GM23338 (cell line): ENCODE measurements around the gene APOL1. TPM values are rescaled to one million over a fixed set of nuclear protein-coding genes. Genes with fewer than 3 reads are reported as not detected.

Experiments used
- ATAC-seq: fragments of 200-7000 bp; cut with Tn5 transposase; 3 replicates; pipeline ENCODE4 v1.9.1; 2020
- DNase-seq: peaks from one replicate; pipeline ENCODE4 v3.0.0-alpha.2; 2015; ENCODE audit warnings: low spot score
- H2AFZ ChIP-seq: fragments of 200-600 bp; sonication (generic); 2 replicates; pipeline ENCODE4 v1.8.0; 2016; ENCODE audit warnings: antibody characterized with exemption, mild to moderate bottlenecking, moderate library complexity
- H3F3A ChIP-seq: fragments of 200-600 bp; sonication (generic); replicated peaks from 2 replicates; pipeline ENCODE4 v1.8.0; 2017; ENCODE audit warnings: antibody characterized with exemption, mixed run types, low read depth
- H3K27ac ChIP-seq: fragments of 200-600 bp; sonication (generic); 2 replicates; pipeline ENCODE4 v1.6.1; 2016; ENCODE audit warnings: low read depth
- H3K27me3 ChIP-seq: fragments of 200-600 bp; sonication (generic); 2 replicates; pipeline ENCODE4 v1.8.0; 2016; ENCODE audit warnings: mild to moderate bottlenecking, mixed run types, moderate library complexity; ENCODE audit not compliant: insufficient read depth
- H3K36me3 ChIP-seq: fragments of 200-600 bp; sonication (generic); 2 replicates; pipeline ENCODE4 v1.8.0; 2016; ENCODE audit warnings: mild to moderate bottlenecking; ENCODE audit not compliant: insufficient read depth
- H3K4me1 ChIP-seq: fragments of 200-600 bp; sonication (generic); 2 replicates; pipeline ENCODE4 v1.8.0; 2016; ENCODE audit warnings: mild to moderate bottlenecking, moderate library complexity; ENCODE audit not compliant: insufficient read depth
- H3K4me2 ChIP-seq: fragments of 200-600 bp; sonication (generic); 2 replicates; pipeline ENCODE4 v1.7.1; 2017; ENCODE audit warnings: mixed run types
- H3K4me3 ChIP-seq: fragments of 200-600 bp; sonication (generic); 2 replicates; pipeline ENCODE4 v1.6.1; 2016; ENCODE audit warnings: mixed run types
- H3K79me2 ChIP-seq: fragments of 200-600 bp; sonication (generic); replicated peaks from 2 replicates; pipeline ENCODE4 v1.8.0; 2017; ENCODE audit warnings: mild to moderate bottlenecking; ENCODE audit not compliant: insufficient read depth
- H3K9me2 ChIP-seq: fragments of 200-600 bp; sonication (generic); 2 replicates; pipeline ENCODE4 v1.8.0; 2017; ENCODE audit not compliant: insufficient read depth
- H4K20me1 ChIP-seq: fragments of 200-600 bp; sonication (generic); replicated peaks from 2 replicates; pipeline ENCODE4 v1.8.0; 2017; ENCODE audit warnings: mild to moderate bottlenecking; ENCODE audit not compliant: insufficient read depth
- H3K27ac Mint-ChIP-seq: 2 replicates; pipeline ENCODE4 v1.8.0; 2020; ENCODE audit warnings: inconsistent platforms, mild to moderate bottlenecking, moderate library complexity, mixed read lengths
- H3K27me3 Mint-ChIP-seq: 3 replicates; pipeline ENCODE4 v1.8.0; 2022; ENCODE audit warnings: low read depth, mild to moderate bottlenecking, moderate library complexity, mixed read lengths, inconsistent platforms; ENCODE audit not compliant: insufficient read depth, poor library complexity
- H3K36me3 Mint-ChIP-seq: 3 replicates; pipeline ENCODE4 v1.8.0; 2021; ENCODE audit warnings: low read depth, mild to moderate bottlenecking, inconsistent platforms, moderate library complexity, mixed read lengths
- H3K4me1 Mint-ChIP-seq: 3 replicates; pipeline ENCODE4 v1.8.0; 2020; ENCODE audit warnings: mild to moderate bottlenecking, inconsistent platforms, mixed read lengths
- H3K4me3 Mint-ChIP-seq: 3 replicates; pipeline ENCODE4 v1.8.0; 2021; ENCODE audit warnings: moderate library complexity, mild to moderate bottlenecking, inconsistent platforms, mixed read lengths
- H3K9me3 Mint-ChIP-seq: 3 replicates; pipeline ENCODE4 v1.8.0; 2020; ENCODE audit warnings: moderate library complexity, mild to moderate bottlenecking, inconsistent platforms, mixed read lengths
- CREB1 ChIP-seq: fragments of 250-450 bp; sonication (Bioruptor Pico); IDR thresholded peaks from 2 replicates; pipeline ENCODE4 v1.5.0; 2020; ENCODE audit warnings: low read depth, mild to moderate bottlenecking, moderate library complexity
- CTCF ChIP-seq, 2 experiments: fragments of 200-600 bp in 1 of 2; sonication (generic) in 1 of 2; conservative IDR thresholded peaks; 2 replicates each; pipeline versions ENCODE4 v1.5.1 to v1.6.1; 2016 to 2017; ENCODE audit warnings: antibody characterized with exemption in 2 of 2, low read depth in 2 of 2, mild to moderate bottlenecking in 2 of 2, moderate library complexity in 1 of 2
- ETS1 ChIP-seq: IDR thresholded peaks from 2 replicates; pipeline ENCODE4 v1.6.1; 2016; ENCODE audit warnings: antibody characterized with exemption
- EZH2 ChIP-seq: fragments of 200-600 bp; sonication (generic); IDR thresholded peaks from one replicate; pipeline ENCODE4 v1.8.0; 2017; ENCODE audit warnings: antibody characterized with exemption, mild to moderate bottlenecking, low read depth; ENCODE audit not compliant: unreplicated experiment
- EZH2phosphoT487 ChIP-seq: fragments of 200-600 bp; sonication (generic); IDR thresholded peaks from one replicate; pipeline ENCODE4 v1.8.1; 2018; ENCODE audit warnings: antibody characterized with exemption; ENCODE audit not compliant: unreplicated experiment
- JUNB ChIP-seq: IDR thresholded peaks from one replicate; pipeline ENCODE4 v1.6.1; 2016; ENCODE audit warnings: antibody characterized with exemption; ENCODE audit not compliant: unreplicated experiment
- NANOG ChIP-seq: IDR thresholded peaks from 2 replicates; pipeline ENCODE4 v1.6.1; 2016; ENCODE audit warnings: antibody characterized with exemption, borderline replicate concordance
- POLR2AphosphoS5 ChIP-seq: IDR thresholded peaks from 2 replicates; pipeline ENCODE4 v1.6.1; 2016; ENCODE audit warnings: antibody characterized with exemption, low read depth
- REST ChIP-seq: IDR thresholded peaks from one replicate; pipeline ENCODE4 v1.6.1; 2018; ENCODE audit warnings: antibody characterized with exemption; ENCODE audit not compliant: unreplicated experiment
- STAT1 ChIP-seq: IDR thresholded peaks from one replicate; pipeline ENCODE4 v1.6.1; 2016; ENCODE audit warnings: antibody characterized with exemption; ENCODE audit not compliant: unreplicated experiment
- ZNF114 ChIP-seq: fragments of 250-450 bp; sonication (Bioruptor Pico); IDR thresholded peaks from 2 replicates; pipeline ENCODE4 v1.5.0; 2020; ENCODE audit warnings: mild to moderate bottlenecking, moderate library complexity
- ZNF331 ChIP-seq: fragments of 250-450 bp; sonication (Bioruptor Pico); IDR thresholded peaks from 2 replicates; pipeline ENCODE4 v1.5.0; 2020; ENCODE audit warnings: low read depth, mild to moderate bottlenecking, moderate library complexity
- polyA plus RNA-seq: library from polyadenylated mRNA; unstranded; fragments of >200 nt; fragmentation: Nextera tagmentation; extraction: Ambion mirVana; gene quantifications from 2 replicates; pipeline ENCODE4 v1.2.1, GENCODE V29; 2016
- total RNA-seq: library from RNA; depleted of rRNA; stranded (reverse); fragments of >200 nt; shearing (Covaris generic); gene quantifications from 2 replicates; pipeline ENCODE4 v1.2.3, GENCODE V29; 2014
- TF ChIP-seq, protein P1 (sequence below): fragments of 250-450 bp; sonication (Bioruptor Pico); IDR thresholded peaks from 2 replicates; pipeline ENCODE4 v1.5.0; 2020; ENCODE audit warnings: mild to moderate bottlenecking, moderate library complexity

The APOL1 gene
- total and polyA plus RNA-seq, 2 experiments from 2014 or later: 0.11 TPM; not detected in 1

DNA sequence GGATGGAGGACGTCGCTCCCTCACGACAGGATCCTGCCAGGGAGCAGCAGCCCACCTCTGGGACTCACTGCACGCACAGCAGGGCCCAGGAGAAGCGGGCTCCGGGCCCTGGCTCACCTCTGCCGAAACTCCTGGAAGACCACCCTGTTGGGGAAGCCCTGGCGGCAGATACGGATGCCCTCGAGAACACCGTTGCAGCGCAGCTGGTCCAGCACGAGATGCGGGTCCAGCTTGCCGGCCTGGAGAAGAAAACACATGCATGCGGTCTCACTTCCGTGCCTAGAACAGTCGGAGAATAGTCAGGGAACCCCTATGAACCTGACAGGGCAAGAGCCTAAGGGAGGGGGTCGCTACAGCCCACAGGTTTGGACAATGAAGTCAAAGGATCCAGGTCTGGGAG lies 52.9 kb downstream of the APOL1 start:
- peaks cover 1% of the 10 kb centered on the region for H3K79me2 ChIP-seq
- H3K4me1 Mint-ChIP-seq: no peaks in the 10 kb centered on the region; the same call in 2 of the 3 replicates
- DNase-seq (no peak), ATAC-seq (no peak)
- H3K27ac ChIP-seq: no peak overlapping the region
- no peak overlapping the region for H3K4me3 Mint-ChIP-seq
- peaks cover 54% of the 10 kb centered on the region for H3K36me3 ChIP-seq
- no peaks in the 10 kb centered on the region for H3K4me1 ChIP-seq
- H4K20me1 ChIP-seq: peaks cover 8% of the 10 kb centered on the region
- H3F3A ChIP-seq: peaks cover 11% of the 10 kb centered on the region; the same call in 1 of the 2 replicates
- no peaks in the 10 kb centered on the region for H3K9me2 ChIP-seq
- H3K36me3 Mint-ChIP-seq: peaks cover 86% of the 10 kb centered on the region
- H3K27me3 Mint-ChIP-seq: peaks cover 19% of the 10 kb centered on the region
- TF ChIP-seq POLR2AphosphoS5 (no peak), ZNF331 (no peak), ZNF114 (CRISPR knock-in tag) (no peak), CREB1 (CRISPR knock-in tag) (no peak), ETS1 (no peak), NANOG (no peak), JUNB (no peak), STAT1 (no peak), REST (no peak), CTCF (conservative IDR thresholded peaks at IDR 0.05; ENCODE audit: low read depth in 2 of 2) (no peak), EZH2phosphoT487 (no peak), EZH2 (no peak)
- TF ChIP-seq, protein P1, sequence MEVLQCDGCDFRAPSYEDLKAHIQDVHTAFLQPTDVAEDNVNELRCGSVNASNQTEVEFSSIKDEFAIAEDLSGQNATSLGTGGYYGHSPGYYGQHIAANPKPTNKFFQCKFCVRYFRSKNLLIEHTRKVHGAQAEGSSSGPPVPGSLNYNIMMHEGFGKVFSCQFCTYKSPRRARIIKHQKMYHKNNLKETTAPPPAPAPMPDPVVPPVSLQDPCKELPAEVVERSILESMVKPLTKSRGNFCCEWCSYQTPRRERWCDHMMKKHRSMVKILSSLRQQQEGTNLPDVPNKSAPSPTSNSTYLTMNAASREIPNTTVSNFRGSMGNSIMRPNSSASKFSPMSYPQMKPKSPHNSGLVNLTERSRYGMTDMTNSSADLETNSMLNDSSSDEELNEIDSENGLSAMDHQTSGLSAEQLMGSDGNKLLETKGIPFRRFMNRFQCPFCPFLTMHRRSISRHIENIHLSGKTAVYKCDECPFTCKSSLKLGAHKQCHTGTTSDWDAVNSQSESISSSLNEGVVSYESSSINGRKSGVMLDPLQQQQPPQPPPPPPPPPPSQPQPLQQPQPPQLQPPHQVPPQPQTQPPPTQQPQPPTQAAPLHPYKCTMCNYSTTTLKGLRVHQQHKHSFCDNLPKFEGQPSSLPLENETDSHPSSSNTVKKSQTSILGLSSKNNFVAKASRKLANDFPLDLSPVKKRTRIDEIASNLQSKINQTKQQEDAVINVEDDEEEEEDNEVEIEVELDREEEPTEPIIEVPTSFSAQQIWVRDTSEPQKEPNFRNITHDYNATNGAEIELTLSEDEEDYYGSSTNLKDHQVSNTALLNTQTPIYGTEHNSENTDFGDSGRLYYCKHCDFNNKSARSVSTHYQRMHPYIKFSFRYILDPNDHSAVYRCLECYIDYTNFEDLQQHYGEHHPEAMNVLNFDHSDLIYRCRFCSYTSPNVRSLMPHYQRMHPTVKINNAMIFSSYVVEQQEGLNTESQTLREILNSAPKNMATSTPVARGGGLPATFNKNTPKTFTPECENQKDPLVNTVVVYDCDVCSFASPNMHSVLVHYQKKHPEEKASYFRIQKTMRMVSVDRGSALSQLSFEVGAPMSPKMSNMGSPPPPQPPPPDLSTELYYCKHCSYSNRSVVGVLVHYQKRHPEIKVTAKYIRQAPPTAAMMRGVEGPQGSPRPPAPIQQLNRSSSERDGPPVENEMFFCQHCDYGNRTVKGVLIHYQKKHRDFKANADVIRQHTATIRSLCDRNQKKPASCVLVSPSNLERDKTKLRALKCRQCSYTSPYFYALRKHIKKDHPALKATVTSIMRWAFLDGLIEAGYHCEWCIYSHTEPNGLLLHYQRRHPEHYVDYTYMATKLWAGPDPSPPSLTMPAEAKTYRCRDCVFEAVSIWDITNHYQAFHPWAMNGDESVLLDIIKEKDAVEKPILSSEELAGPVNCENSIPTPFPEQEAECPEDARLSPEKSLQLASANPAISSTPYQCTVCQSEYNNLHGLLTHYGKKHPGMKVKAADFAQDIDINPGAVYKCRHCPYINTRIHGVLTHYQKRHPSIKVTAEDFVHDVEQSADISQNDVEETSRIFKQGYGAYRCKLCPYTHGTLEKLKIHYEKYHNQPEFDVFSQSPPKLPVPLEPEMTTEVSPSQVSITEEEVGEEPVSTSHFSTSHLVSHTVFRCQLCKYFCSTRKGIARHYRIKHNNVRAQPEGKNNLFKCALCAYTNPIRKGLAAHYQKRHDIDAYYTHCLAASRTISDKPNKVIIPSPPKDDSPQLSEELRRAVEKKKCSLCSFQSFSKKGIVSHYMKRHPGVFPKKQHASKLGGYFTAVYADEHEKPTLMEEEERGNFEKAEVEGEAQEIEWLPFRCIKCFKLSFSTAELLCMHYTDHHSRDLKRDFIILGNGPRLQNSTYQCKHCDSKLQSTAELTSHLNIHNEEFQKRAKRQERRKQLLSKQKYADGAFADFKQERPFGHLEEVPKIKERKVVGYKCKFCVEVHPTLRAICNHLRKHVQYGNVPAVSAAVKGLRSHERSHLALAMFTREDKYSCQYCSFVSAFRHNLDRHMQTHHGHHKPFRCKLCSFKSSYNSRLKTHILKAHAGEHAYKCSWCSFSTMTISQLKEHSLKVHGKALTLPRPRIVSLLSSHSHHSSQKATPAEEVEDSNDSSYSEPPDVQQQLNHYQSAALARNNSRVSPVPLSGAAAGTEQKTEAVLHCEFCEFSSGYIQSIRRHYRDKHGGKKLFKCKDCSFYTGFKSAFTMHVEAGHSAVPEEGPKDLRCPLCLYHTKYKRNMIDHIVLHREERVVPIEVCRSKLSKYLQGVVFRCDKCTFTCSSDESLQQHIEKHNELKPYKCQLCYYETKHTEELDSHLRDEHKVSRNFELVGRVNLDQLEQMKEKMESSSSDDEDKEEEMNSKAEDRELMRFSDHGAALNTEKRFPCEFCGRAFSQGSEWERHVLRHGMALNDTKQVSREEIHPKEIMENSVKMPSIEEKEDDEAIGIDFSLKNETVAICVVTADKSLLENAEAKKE (CRISPR knock-in tag): no peak
- no peaks in the 10 kb centered on the region for H3K27me3 ChIP-seq
- H3K4me3 ChIP-seq: no peak overlapping the region
- H3K27ac Mint-ChIP-seq: no peak overlapping the region
- no peak overlapping the region for H2AFZ ChIP-seq
- no peak overlapping the region for H3K4me2 ChIP-seq
- H3K9me3 Mint-ChIP-seq: no peaks in the 10 kb centered on the region
